H9 (cell line): ENCODE results near the gene KCNJ13. TPM values are rescaled to one million over a fixed set of nuclear protein-coding genes. Genes with fewer than 3 reads are reported as not detected.

Experiments
- DNase-seq: peaks from one replicate; pipeline ENCODE4 v3.0.0-alpha.2; 2017
- H2AFZ ChIP-seq: one replicate; pipeline ENCODE4 v1.6.1; 2013; ENCODE audit warnings: mild to moderate bottlenecking, low read length, control low read depth, moderate library complexity
- H2AK5ac ChIP-seq: 2 replicates; pipeline ENCODE4 v1.6.1; 2013; ENCODE audit warnings: low read length, control low read depth, mixed read lengths; ENCODE audit not compliant: insufficient read length
- H2BK120ac ChIP-seq: one replicate; pipeline ENCODE4 v1.6.1; 2013; ENCODE audit warnings: low read depth, mild to moderate bottlenecking, low read length, control low read depth, inconsistent platforms; ENCODE audit not compliant: poor library complexity, severe bottlenecking
- H2BK12ac ChIP-seq: 2 replicates; pipeline ENCODE4 v1.6.1; 2013; ENCODE audit warnings: low read length, control low read depth, mixed read lengths, low read depth; ENCODE audit not compliant: insufficient read length
- H2BK15ac ChIP-seq: 2 replicates; pipeline ENCODE4 v1.6.1; 2013; ENCODE audit warnings: low read depth, low read length, control low read depth
- H2BK20ac ChIP-seq: one replicate; pipeline ENCODE4 v1.6.1; 2013; ENCODE audit warnings: low read depth, mild to moderate bottlenecking, low read length, control low read depth, inconsistent platforms; ENCODE audit not compliant: poor library complexity, severe bottlenecking
- H2BK5ac ChIP-seq: 2 replicates; pipeline ENCODE4 v1.6.1; 2013; ENCODE audit warnings: low read length, control low read depth, mixed read lengths; ENCODE audit not compliant: insufficient read length
- H3K14ac ChIP-seq: 2 replicates; pipeline ENCODE4 v1.6.1; 2013; ENCODE audit warnings: low read length, control low read depth; ENCODE audit not compliant: insufficient read depth
- H3K18ac ChIP-seq: 2 replicates; pipeline ENCODE4 v1.6.1; 2013; ENCODE audit warnings: low read depth, mild to moderate bottlenecking, mixed read lengths, low read length, control low read depth; ENCODE audit not compliant: insufficient read length
- H3K23ac ChIP-seq: 2 replicates; pipeline ENCODE4 v1.6.1; 2013; ENCODE audit warnings: low read length, control low read depth, mixed read lengths, low read depth; ENCODE audit not compliant: insufficient read length
- H3K23me2 ChIP-seq: 2 replicates; pipeline ENCODE4 v1.6.1; 2013; ENCODE audit warnings: low read depth, mild to moderate bottlenecking, mixed read lengths, low read length, control low read depth; ENCODE audit not compliant: insufficient read length, poor library complexity, severe bottlenecking
- H3K27ac ChIP-seq: 2 replicates; pipeline ENCODE4 v1.5.1; 2013; ENCODE audit warnings: low read length, control low read depth, mixed read lengths, low read depth; ENCODE audit not compliant: insufficient read length
- H3K27me3 ChIP-seq: 2 replicates; pipeline ENCODE4 v1.6.1; 2013; ENCODE audit warnings: low read length, control low read depth, inconsistent platforms; ENCODE audit not compliant: insufficient read depth
- H3K4ac ChIP-seq: 2 replicates; pipeline ENCODE4 v1.6.1; 2013; ENCODE audit warnings: low read depth, mild to moderate bottlenecking, control low read depth, inconsistent platforms, low read length, moderate library complexity
- H3K4me1 ChIP-seq: 2 replicates; pipeline ENCODE4 v1.6.1; 2013; ENCODE audit warnings: low read length, control low read depth, inconsistent platforms; ENCODE audit not compliant: insufficient read depth
- H3K4me2 ChIP-seq: 2 replicates; pipeline ENCODE4 v1.6.1; 2013; ENCODE audit warnings: low read length, control low read depth, mixed read lengths; ENCODE audit not compliant: insufficient read length, insufficient read depth
- H3K56ac ChIP-seq: 2 replicates; pipeline ENCODE4 v1.6.1; 2013; ENCODE audit warnings: low read depth, mild to moderate bottlenecking, mixed read lengths, low read length, control low read depth; ENCODE audit not compliant: insufficient read length
- H3K79me1 ChIP-seq: 2 replicates; pipeline ENCODE4 v1.6.1; 2013; ENCODE audit warnings: low read depth, mild to moderate bottlenecking, moderate library complexity, low read length, control low read depth, inconsistent platforms; ENCODE audit not compliant: insufficient read depth, poor library complexity, severe bottlenecking
- H3K79me2 ChIP-seq: 2 replicates; pipeline ENCODE4 v1.6.1; 2013; ENCODE audit warnings: low read length, control low read depth, inconsistent platforms; ENCODE audit not compliant: insufficient read depth
- H3K9ac ChIP-seq: 2 replicates; pipeline ENCODE4 v1.6.1; 2013; ENCODE audit warnings: low read length, control low read depth, mixed read lengths; ENCODE audit not compliant: insufficient read length; ENCODE audit errors: extremely low read depth
- H3K9me3 ChIP-seq: one replicate; pipeline ENCODE4 v1.6.1; 2013; ENCODE audit warnings: low read depth, low read length, inconsistent platforms; ENCODE audit not compliant: control insufficient read depth
- H3T11ph ChIP-seq: one replicate; pipeline ENCODE4 v1.6.1; 2013; ENCODE audit warnings: mild to moderate bottlenecking, low read length, control low read depth, inconsistent platforms
- H4K20me1 ChIP-seq: one replicate; pipeline ENCODE4 v1.6.1; 2013; ENCODE audit not compliant: control insufficient read depth, insufficient read length, insufficient read depth
- H4K5ac ChIP-seq: 2 replicates; pipeline ENCODE4 v1.6.1; 2013; ENCODE audit warnings: low read depth, mild to moderate bottlenecking, mixed read lengths, low read length, control low read depth; ENCODE audit not compliant: insufficient read length
- H4K8ac ChIP-seq: replicated peaks from 2 replicates; pipeline ENCODE4 v1.6.1; 2013; ENCODE audit warnings: low read length, control low read depth, mixed read lengths, low read depth; ENCODE audit not compliant: insufficient read length
- H4K91ac ChIP-seq: 2 replicates; pipeline ENCODE4 v1.6.1; 2013; ENCODE audit warnings: low read depth, mild to moderate bottlenecking, moderate library complexity, mixed read lengths, low read length, control low read depth; ENCODE audit not compliant: insufficient read length
- H3K27ac Mint-ChIP-seq, 3 experiments: 2 replicates in 2 of 3; 3 replicates in 1 of 3; pipeline ENCODE4 v1.8.0; 2020 to 2021; ENCODE audit warnings: mixed read lengths in 3 of 3, mild to moderate bottlenecking in 1 of 3, moderate library complexity in 1 of 3
- H3K27me3 Mint-ChIP-seq: 2 replicates; pipeline ENCODE4 v1.8.0; 2021; ENCODE audit warnings: low read depth, mild to moderate bottlenecking, moderate library complexity, mixed read lengths
- H3K36me3 Mint-ChIP-seq, 3 experiments: 2 replicates in 2 of 3; 3 replicates in 1 of 3; pipeline ENCODE4 v1.8.0; 2020 to 2021; ENCODE audit warnings: low read depth in 3 of 3, mixed read lengths in 3 of 3; ENCODE audit not compliant: insufficient read depth in 1 of 3
- H3K4me1 Mint-ChIP-seq, 2 experiments: 2 replicates each; pipeline ENCODE4 v1.8.0; 2020; ENCODE audit warnings: mixed read lengths in 2 of 2
- H3K4me3 Mint-ChIP-seq, 2 experiments: 2 replicates in 1 of 2; 3 replicates in 1 of 2; pipeline ENCODE4 v1.8.0; 2020 to 2021; ENCODE audit warnings: mild to moderate bottlenecking in 2 of 2, mixed read lengths in 2 of 2, moderate library complexity in 1 of 2
- H3K9me3 Mint-ChIP-seq, 2 experiments: 2 replicates in 1 of 2; 3 replicates in 1 of 2; pipeline ENCODE4 v1.8.0; 2020; ENCODE audit warnings: mild to moderate bottlenecking in 2 of 2, mixed read lengths in 2 of 2, moderate library complexity in 1 of 2
- WGBS: extraction: QIAGEN DNeasy Blood & Tissue Kit; methylation state at CpG from one replicate; pipeline ENCODE4 v1.1.7; 2013; ENCODE audit warnings: missing lambda C conversion rate, low lambda C conversion rate, mixed read lengths; ENCODE audit not compliant: insufficient read length; ENCODE audit errors: extremely low coverage; 5-methylcytosine and 5-hydroxymethylcytosine counted together
- total RNA-seq: library from RNA; stranded (reverse); gene quantifications from 2 replicates; pipeline ENCODE4 v1.2.1, GENCODE V29; 2021
- TF ChIP-seq, protein P1 (sequence below): fragments of 200-600 bp; sonication (generic); conservative IDR thresholded peaks from 3 replicates; pipeline ENCODE4 v1.8.0; 2021; ENCODE audit warnings: antibody characterized with exemption, mild to moderate bottlenecking

The KCNJ13 gene
- total RNA-seq, 1 experiment from 2014 or later: not detected

DNA sequence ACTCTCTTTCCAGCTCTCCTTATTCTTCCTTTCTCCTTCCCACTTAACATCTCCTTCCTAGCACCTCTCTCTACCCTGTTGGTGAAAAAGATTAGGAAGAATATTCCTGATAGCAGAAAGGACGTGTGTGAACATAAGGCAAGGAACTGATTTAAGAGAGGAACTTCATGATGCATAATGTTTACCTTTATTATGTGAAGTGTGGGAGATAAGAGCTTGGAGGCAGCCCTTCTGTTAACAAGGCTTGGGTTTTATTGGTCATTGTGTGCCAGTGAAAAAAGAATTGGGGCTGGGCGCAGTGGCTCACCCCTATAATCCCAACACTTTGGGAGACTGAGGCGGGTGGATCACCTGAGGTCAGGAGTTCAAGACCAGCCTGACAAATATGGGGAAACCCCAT is 34.4 kb downstream of the KCNJ13 start:
- H3K9me3 Mint-ChIP-seq: no peaks in the 10 kb centered on the region
- TF ChIP-seq, protein P1, sequence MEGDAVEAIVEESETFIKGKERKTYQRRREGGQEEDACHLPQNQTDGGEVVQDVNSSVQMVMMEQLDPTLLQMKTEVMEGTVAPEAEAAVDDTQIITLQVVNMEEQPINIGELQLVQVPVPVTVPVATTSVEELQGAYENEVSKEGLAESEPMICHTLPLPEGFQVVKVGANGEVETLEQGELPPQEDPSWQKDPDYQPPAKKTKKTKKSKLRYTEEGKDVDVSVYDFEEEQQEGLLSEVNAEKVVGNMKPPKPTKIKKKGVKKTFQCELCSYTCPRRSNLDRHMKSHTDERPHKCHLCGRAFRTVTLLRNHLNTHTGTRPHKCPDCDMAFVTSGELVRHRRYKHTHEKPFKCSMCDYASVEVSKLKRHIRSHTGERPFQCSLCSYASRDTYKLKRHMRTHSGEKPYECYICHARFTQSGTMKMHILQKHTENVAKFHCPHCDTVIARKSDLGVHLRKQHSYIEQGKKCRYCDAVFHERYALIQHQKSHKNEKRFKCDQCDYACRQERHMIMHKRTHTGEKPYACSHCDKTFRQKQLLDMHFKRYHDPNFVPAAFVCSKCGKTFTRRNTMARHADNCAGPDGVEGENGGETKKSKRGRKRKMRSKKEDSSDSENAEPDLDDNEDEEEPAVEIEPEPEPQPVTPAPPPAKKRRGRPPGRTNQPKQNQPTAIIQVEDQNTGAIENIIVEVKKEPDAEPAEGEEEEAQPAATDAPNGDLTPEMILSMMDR: no peak
- DNase-seq: no peak

More for the DNA sequence above, 34.4 kb downstream of the KCNJ13 start:
- Mint-ChIP-seq H3K4me1 (peaks cover 0 to 13% of the 10 kb centered on the region in 2 experiments; a peak in 3 of 4 replicates), H3K27ac (peak overlapping the region in 2 of 3 experiments; percentile 11 to 38; a peak in 2 of 7 replicates), H3K4me3 (no peak overlapping the region), H3K36me3 (peaks cover 0 to 13% (median 6%) of the 10 kb centered on the region in 3 experiments; a peak in 5 of 7 replicates), H3K27me3 (no peaks in the 10 kb centered on the region)
- Histone ChIP-seq H3K27me3 (no peaks in the 10 kb centered on the region), H2BK120ac (no peak overlapping the region), H2BK12ac (no peak overlapping the region), H3K14ac (no peak overlapping the region), H2BK20ac (no peak overlapping the region), H4K8ac (no peak overlapping the region), H2AFZ (no peak overlapping the region), H3K4me1 (no peaks in the 10 kb centered on the region), H3K23ac (no peak overlapping the region), H2BK5ac (no peak overlapping the region), H3K9me3 (no peaks in the 10 kb centered on the region), H3K4me2 (no peak overlapping the region), H3K27ac (no peak overlapping the region), H3K23me2 (no peaks in the 10 kb centered on the region), H2AK5ac (no peak overlapping the region), H3K9ac (no peak overlapping the region), H3K79me1 (no peaks in the 10 kb centered on the region), H3K56ac (no peak overlapping the region), H3K79me2 (no peaks in the 10 kb centered on the region), H4K20me1 (no peaks in the 10 kb centered on the region), H3K4ac (no peak overlapping the region), H2BK15ac (no peak overlapping the region), H3T11ph (no peak overlapping the region), H4K5ac (no peak overlapping the region), H3K18ac (no peak overlapping the region), H4K91ac (no peak overlapping the region)
- WGBS: no CpG with 5 or more reads among the region's 3 CpGs
